ENCODE results near the gene IL5RA.

IL5RA gene

DNA sequence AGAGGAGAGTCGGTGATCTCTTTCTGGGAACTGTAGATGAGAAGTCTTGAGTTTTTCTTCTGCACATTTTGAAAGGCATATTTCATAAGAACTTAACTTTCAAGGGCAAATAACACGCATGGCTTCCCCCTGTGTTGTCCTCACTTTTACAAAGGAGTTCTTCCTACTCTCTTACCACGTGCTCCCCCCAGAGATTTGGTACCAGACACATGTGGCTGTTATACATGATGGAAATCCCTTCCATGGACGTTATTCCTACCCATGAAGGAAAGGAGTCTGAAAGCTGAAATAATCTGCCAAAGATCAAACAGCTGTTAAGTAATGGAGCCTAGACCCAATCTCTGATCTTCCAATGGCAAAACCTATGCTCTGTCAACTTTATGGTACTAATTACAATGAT lies 4.4 kb downstream of the IL5RA start:
- DNase-seq = no peak

DNA sequence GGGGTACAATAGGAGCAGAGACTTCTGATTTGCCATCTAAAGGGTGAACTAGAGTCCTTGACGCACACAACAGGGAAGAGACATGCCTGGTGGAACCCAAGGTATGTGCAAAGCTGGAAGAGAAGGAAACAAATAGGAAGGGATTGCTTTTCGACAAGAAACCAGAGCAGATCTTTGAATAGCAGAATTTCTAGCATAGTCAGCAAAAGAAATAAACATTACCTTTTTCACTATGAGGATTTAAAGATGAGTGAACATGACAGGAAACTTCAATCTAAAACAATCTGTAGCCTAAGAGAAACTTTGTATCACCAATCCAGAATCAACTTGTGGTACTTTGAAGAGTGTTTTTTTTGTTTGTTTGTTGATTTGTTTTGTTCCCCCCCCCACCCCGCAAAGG lies 4.9 kb downstream of the IL5RA start:
- DNase-seq = no peak

DNA sequence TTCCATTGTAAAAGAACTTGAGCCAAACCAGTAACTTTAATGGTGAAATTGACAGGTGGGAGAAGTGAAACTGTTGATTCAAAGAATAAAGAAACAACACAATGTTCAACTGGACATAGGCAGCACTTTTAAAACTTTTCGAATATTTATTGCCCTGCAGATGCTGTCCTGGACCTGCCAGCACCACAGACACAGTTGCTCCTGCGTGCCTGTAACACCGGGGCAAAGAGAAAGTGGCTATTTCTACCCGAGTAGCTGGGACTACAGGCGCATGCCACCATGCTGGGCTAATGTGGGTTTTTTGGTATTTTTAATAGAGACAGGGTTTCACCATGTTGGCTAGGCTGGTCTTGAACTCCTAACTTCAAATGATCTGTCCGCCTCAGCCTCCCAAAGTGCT lies 7.4 kb downstream of the IL5RA start:
- DNase-seq = no peak

DNA sequence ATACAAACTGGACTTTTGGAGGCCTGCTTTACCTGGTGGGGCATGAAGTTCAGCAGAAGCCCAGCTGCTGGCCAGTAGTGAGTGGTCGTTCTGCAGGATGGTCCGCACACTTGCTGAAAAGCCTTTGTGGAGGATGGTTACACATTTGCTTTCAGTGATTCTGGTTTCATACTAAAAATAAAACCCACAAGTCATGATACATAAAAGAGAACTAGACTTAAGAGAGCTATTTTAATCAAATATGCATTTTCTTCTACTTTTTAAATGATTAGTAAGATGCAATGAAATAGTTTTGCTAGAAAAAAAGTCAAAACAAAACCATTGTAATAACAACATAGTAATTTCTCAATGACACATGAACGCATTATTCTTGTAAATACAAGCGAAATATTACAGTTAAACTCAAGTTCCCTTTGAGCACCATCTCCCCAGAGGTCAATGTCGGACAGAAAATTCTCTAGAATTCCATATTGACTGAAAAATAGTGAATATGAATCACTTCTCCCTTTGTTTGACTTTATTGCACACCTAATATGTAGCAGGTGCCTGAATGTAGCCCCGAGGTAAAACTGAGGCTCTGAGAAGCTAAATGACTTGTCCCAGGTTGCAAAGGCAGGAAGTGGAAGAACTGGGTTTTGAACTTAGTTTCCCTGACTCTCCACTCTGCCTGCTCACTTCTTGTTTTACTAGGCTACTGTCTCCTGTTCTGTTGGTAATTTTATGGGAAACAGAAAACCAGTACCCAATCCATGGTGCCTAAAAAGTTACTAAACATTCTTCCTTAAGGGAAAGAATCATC lies 8.3 kb downstream of the IL5RA start:
- DNase-seq = no peak

DNA sequence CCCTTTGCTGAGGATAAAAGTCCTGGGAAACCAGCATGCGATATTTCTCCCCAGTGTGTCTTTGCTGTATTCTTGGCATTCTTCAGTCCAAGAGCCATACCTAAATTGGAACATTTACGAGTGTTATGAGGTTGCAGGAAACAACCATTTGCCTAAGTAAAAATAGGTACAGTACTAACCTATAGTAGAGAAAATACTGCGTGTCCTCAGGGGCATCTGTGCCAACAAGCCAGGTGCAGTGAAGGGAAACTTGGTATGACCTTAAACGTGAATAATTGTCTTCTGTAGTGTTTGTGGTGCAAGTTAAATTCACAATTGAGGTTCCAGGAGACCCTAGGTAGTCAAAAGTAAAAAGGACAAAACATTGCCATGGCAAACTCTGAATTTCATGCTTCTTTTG lies 12.2 kb downstream of the IL5RA start:
- no peak for DNase-seq

DNA sequence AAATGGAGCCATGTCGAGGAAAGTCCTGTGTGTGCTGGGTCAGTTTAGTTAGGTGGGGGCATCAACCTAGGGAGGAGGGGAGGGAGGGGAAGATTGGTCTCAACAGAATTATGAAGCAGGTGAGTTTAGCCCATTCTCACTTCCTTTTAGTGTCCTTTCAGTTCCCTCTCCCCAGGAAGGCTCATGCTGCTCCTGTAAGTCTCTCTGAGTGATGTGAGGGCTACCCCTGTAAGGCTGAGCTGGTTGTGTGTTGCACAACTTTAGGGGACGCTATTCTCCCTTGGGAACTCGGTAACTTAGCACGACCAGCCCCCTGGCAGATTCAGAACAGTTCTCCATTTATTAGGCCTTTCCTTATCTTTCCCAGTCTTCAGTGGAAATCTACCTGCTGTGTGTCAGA lies 21.2 kb downstream of the IL5RA start:
- no peak for DNase-seq

DNA sequence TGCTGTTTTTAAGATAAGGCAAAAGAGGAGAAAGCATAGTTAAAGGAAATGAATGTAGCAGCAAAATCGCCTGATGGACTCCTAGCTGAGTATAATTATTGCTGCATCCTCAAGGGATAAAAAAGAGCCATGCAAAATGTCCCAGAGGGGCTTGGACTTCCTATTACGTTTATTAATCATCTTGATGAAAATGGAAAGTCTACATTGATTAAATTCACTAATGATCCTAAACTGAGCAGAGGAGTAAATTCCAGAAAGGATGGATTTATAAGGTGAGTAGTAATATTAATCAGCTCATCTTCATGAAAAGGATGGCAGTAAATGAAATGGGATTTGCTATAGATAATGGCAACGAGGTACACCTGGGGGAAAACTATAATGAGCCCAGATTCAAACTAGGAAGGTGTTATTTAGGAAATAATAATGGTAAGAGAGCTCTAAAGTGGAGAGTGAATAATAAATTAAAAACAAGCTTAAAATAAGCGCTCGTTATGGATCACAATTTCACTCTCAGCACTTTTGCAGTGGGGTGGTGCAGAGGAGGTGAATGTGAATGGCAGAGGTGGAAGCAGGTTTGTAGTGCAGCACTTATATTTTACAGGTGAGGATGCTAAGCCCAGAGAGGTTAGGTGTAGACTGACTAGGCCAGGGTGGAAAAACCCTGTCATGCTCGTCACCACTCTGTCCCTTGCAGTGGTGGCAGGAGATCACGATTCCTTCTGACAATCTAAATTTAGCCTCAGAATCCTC lies 22.3 kb downstream of the IL5RA start:
- DNase-seq = no peak

DNA sequence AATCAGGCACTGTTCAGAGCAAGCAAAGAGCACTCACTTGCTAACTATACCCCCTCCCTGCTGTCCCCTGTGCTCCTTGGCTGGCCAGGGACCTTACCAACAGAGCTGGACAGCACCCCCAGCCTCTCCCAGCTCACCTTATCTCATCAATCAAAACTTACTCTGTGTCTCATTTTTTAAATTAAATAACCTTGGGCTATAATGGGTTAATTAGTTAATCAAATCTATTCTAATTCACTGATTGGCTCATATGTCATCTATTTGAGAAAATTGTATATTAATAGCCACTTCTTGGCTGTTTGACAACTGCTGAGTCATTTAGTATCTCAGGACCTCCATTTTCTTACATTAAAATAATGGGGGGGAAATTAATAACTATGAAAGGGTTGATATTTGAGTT lies 22.9 kb downstream of the IL5RA start:
- DNase-seq = no peak

DNA sequence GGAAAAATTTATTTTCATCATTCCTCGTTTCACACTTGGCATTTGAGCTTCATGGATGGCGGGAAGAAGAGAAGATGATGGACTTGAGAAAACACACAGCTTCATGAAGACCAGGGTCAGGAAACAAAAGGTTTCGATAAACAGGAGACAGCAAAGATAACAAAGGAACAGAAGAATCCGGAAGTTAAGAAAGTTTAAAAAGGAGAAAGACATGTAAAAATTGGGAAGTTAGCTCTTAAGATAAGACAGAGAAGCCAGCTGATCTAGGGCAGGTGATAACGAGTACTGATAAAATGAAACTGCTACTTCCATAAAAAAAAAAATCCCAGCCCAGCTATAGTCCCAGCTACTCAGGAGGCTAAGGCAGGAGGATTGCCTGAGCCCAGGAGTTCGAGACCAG lies 23.9 kb downstream of the IL5RA start:
- no peak for DNase-seq

DNA sequence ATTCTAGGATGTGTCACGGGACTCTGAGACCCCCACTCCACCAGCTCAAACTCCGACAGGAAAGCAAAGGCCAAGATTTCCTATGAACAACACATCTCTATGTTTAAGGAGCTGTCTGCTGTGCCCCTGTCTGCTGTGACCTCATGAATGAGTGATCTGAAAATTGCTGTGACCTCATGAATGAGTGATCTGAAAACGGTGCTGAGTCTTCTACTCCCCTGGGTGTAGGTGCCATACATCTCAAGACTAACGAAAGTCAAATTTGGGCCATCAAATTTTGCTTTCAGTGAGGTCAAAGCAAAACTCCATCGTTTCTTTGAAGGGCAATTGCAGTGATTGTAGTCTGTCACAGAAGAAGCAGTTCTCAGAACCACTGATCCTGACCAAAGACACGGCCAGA lies 24.4 kb downstream of the IL5RA start:
- DNase-seq = no peak

DNA sequence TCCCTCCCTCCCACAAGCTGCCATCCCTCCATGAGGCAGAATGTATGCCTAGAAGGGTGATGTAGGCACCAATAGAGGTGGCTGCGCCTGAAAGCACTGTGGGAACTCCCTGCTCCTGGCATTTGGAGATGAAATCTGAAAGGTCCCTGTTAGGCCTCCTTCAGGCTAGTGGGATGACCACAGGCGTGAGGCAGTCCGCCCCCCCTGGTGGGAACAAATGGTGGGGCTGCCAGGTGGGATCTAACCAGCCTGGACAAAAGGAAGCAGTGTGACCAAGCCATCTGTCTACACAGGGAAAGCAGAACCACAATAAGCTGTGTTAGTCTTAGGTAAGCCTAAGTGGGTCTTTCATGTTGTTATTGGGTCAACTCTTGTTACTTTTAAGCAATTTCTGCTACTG lies 25.3 kb downstream of the IL5RA start:
- DNase-seq = no peak

DNA sequence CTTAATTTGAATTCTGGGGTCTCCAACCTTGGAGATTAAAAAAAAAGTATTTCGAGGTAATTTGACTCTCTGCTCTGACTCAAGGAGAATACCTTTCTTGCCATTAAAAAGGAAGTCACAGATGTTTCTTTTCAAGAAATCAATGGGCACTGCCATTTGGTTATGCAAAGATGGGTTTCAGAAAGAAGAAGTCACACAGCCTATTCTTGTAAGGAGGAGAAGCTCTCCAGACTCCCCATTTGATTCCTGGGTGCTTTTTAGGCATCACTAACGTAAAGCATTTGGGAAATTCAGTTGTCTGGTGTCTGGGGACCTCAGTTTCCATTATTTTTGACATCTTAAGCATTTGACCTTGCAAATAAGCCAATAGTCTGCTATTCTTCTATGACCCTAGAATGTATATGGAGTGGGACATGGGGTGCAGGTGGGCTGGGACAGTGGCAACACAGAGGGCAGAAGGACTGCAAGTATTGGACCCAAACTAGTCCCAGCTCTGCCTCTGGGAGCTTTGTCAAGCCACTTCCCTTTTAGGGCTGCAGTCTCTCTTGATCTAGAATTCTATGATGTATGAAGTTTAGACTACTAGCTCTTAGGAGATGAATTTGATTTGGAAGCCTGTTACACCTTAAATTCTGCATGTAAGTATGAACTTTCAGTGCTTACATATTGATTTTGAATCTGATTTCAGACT lies 27.8 kb downstream of the IL5RA start:
- no peak for DNase-seq

DNA sequence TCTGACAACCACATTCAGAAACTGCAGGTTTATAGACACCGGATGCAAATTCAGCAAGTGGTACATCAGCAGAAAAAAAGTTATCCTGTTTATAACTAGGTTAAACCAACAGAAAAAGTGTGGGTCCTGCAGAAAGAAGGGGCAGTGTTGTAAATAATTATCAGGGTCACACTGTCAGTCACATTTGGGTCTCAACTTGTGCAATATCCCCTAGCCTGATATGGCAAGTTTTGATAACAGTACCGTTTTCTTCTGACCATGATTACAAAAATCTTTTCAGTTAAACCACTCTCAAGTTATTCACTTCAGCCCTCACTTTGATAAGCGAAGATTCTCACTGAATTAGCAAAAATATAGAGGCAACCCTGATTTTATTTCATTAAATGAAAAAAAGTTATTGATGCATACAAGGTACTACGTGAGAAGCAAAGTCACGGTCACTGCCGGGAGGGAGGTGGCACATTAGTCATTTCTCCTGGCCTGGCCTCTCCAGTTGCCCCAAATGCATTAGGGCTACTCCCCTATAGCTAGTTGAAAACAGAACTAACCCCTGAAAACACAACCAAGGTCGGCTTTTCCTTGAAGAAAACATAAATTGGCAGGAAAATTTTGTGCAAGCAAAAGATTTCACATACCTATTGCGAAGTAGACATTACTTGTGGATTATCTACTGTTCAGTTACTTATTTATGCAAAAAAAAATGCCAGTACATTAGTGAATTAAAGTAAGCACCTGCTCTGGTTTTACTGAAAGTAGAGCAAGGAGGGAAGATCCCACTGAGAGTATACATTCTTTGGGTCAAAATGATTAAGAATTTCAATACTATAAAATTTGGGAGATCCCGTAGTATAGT lies 28.6 kb downstream of the IL5RA start:
- no peak for DNase-seq

DNA sequence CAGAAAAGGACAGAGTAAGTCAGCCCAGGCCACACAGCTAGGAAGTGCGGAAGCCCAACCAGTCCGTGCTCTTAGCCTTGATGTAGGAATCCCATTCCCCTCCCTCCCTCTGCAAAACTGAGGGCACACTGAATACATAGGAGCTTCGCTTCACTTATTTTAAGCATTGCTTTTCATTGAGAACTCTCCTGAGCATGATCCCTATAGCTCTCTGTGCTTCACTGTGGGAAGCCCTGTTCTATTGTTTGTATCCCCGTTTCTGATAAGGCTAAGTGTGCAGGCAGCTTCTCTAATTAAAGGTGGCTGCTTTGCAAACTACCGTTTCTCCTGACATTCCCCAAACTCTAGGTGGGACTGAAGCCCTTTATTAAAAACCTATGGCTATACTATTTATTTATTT lies 29.9 kb downstream of the IL5RA start:
- no peak for DNase-seq

DNA sequence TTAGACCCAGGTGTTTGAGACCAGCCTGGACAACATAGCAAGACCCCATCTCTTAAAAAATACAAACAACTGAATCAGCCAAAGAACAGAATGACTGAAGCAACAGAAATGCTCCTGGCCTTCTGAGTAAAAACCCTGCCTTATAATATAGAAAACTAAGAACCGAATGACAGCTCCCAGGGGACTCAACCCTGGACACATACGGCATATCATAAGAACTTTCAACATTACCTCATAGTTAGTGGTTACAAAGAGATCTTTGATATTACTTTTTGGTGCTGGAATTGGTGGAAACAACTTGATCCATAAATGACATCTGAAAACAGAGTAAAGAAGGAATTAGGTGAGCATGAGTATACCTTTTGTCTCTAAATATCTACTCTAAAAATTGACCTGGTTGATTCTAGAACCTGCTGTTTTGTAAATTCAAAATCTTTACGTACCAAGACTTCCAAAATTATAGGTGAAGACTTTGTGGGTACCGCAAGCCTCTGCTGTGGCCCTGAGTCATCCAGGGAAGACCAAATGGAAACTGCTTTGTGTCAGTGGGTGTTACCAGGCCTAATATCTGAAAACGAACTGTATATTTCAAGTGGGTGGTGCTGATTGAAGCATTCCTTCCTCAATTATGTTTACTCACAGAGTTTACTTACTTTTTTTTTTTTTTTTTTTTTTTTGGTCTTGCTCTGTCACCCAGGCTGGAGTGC lies 35.5 kb downstream of the IL5RA start:
- DNase-seq = no peak

DNA sequence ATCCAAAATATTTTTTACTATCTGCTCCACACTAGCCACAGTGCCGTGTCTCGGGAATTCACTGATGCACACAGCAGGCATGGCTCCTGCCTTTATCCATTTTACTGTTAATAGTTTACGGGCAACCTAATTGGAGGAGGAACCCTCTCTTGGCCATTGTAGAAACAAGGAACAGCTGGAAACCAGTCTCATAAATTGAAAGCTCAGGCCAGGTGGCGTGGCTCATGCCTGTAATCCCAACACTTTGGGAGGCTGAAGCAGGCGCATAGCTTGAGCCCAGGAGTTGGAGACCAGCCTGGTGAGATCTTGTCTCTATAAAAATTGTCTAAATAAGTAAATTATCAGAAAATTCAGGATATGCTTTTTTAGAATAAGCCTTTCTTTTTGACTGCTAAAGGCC lies 39.0 kb downstream of the IL5RA start:
- no peak for DNase-seq

DNA sequence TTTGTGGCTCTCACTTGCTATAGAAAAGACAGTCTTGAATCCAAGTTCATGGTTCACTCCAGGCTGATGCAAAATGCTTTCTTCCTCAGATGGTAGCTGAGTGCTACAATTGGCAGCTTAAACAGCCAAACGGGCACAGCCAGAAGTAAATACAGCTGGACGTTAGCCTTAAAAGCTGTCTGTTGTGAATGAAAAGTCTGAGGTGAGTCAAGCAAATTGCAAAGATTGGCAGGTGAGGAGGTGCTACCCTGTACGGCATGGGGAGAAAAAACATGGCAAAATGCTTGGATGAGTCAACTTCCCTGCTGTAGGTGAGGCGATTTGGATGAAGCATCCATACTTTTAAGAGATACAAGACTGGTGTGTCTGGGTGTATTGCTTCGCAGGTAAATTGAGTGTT lies 40.5 kb downstream of the IL5RA start:
- DNase-seq = no peak

DNA sequence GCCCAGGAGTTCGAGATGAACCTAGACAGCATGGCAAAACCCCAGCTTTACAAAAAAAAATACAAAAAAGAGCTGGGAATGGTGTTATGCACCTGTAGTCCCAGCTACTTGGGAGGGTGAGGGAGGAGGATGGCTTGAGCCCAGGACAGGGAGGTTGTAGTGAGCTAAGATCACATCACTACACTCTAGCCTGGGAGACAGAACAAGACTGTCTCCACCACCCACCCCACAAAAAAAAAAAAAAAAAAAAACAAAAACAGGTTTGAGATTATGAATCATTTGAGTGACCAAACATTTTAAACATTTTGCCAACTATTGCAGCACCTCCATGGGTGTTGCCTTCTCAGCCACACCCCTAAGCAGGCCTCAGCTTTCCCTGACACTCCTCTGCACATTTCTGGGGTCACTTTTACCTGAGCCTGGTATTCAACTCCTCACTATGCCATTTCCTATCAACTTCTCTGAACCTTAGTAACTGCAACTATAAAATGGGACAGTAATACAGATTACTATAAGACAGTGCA lies 41.8 kb downstream of the IL5RA start:
- DNase-seq = no peak

DNA sequence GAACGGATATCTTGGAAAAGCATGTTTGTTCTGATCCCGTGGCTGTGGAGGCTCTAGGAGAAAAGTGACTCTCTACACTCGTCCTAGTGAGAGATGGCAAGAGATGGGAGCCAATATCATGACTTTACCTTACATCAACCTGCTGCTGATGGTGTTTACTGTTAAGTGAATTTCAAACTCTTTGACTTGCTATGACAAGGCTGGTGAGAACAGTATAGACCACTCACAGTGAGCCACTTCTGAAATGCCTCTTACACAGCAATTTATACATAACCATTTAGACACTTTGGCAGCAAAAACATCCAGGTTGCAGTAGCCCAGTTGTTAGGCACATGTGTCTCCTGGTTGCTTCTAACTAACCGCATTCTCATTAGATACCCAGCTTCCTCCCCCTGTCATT lies 43.3 kb downstream of the IL5RA start:
- no peak for DNase-seq

DNA sequence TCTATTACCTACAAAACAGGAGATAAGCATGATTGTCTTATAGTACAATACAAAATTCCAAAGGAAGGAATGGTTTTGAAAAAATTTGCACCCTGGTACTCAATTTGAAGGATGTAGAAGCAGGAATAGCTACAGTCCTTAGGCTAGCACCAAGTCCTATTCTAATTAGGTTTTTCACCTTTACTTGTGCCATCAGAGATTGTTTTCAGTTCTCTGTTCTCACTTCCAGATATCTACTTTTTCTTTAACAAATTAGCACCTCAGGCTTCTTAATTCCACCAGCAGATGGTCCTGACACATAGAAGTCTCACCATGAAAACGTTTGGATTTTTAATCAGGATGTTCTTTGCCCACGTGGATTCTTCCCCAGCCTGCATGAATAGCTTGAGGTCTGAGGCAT lies 43.8 kb downstream of the IL5RA start:
- DNase-seq = no peak

DNA sequence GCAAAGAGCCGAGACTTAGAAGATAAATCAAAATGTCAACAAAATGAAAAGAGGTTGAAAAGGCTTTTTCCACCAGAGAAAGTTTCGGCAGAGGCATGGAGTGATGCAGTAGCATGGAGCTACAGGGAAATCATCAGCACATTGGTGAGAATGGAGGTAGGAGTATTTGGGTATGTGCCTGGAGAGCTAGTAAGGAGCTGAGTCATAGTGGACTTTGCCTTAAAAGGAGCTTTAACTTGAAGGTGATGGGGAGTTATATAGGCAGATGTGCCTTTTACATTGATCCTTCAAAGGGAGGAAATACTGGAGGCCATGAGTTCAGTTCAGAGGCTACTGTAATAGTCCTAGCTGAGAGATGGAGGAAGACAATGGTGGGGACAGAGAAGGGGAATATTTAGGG lies 44.3 kb downstream of the IL5RA start:
- no peak for DNase-seq

DNA sequence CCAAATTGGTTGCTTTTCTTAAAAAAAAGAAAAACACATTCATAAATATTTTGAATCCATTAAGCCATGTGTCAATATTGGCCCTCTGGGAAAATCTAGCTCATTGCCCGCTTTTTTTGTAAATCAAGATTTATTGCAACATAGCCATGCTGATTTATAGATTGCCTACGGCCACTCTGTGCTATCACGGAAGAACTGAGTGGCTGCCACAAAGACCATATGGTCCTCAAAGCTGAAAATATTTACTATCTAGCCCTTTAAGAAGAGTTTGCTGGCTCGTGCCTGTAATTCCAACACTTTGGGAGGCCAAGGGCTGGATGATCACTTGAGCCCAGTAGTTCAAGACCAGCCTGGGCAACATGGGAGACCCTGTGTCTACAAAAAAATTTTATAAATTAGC lies 45.9 kb downstream of the IL5RA start:
- DNase-seq = no peak
